ENCODE measurements around the gene OXLD1. TPM values are rescaled to one million over a fixed set of nuclear protein-coding genes. Genes with fewer than 3 reads are reported as not detected.

Gene OXLD1
- polyA plus RNA-seq, 1 of the 3 experiments (the other 2 are of a cell fraction), result 103 TPM

GRCh38 chr17:81647640-81648012 is 18.8 kb downstream of the OXLD1 start:
- CTCF ChIA-PET, result interaction anchor here (1.2 to 2.3 kb wide), 4 partner anchors 11 to 47 kb away, joined by 3 to 7 read pairs (median 4); partner anchors contain the start of genes NPLOC4 and TSPAN10
- Histone ChIP-seq H3F3A (replicated peaks; ENCODE audit: insufficient read depth) (peaks cover 3% of the 10 kb centered on the region), H2AFZ (ENCODE audit: low read depth) (no peak overlapping the region), H3K27me3 (ENCODE audit: insufficient read depth) (no peaks in the 10 kb centered on the region; the same call in 1 of the 2 replicates), H3K4me3 (ENCODE audit: low read depth in 2 of 2, low read length in 1 of 2) (no peak overlapping the region), H3K27ac (ENCODE audit: low read depth in 2 of 2, low read length in 1 of 2) (no peak overlapping the region), H3K4me2 (no peak overlapping the region), H3K9me3 (peaks cover 3% of the 10 kb centered on the region; the same call in 1 of the 2 replicates), H3K79me2 (ENCODE audit: insufficient read depth) (no peaks in the 10 kb centered on the region), H3K4me1 (ENCODE audit: control insufficient read depth in 1 of 2, insufficient read depth in 2 of 2, low read depth in 1 of 2, low read length in 1 of 2) (peaks cover 6 to 7% of the 10 kb centered on the region in 2 experiments; a peak in 3 of 4 replicates), H4K20me1 (ENCODE audit: insufficient read depth) (no peaks in the 10 kb centered on the region), H3K9me2 (no peaks in the 10 kb centered on the region), H3K36me3 (replicated peaks in 1 of 2; ENCODE audit: control insufficient read depth in 1 of 2, insufficient read depth in 2 of 2, low read length in 1 of 2) (no peaks in the 10 kb centered on the region), H3K9ac (no peak overlapping the region)
- DNase-seq, result no peak
- 59% methylated on average over 21 of the region's 21 CpGs for WGBS (ENCODE audit: low lambda C conversion rate)
- POLR2A ChIA-PET, result interaction anchor here (0.6 kb wide), 1 partner anchor 407 kb away, joined by 4 read pairs; no protein-coding TSS in a partner anchor
- no peak for TF ChIP-seq CTCF (IDR thresholded peaks at IDR 0.05)
- no peak for TF ChIP-seq TCF12 (IDR thresholded peaks at IDR 0.05)
- TF ChIP-seq GABPA (IDR thresholded peaks at IDR 0.05; ENCODE audit: low read depth), result no peak
- no peak for TF ChIP-seq ZBTB33 (IDR thresholded peaks at IDR 0.05; ENCODE audit: borderline replicate concordance, low read depth)
- TF ChIP-seq POLR2AphosphoS5 (IDR thresholded peaks at IDR 0.05; ENCODE audit: low read depth, low read length), result no peak
- TF ChIP-seq SMC3 (IDR thresholded peaks at IDR 0.05; ENCODE audit: low read depth, low read length), result no peak
- no peak for TF ChIP-seq RAD21 (IDR thresholded peaks at IDR 0.05; ENCODE audit: low read length)
- no peak for TF ChIP-seq NFIC (IDR thresholded peaks at IDR 0.05; ENCODE audit: borderline replicate concordance)
- no peak for TF ChIP-seq SIN3A (IDR thresholded peaks at IDR 0.05; ENCODE audit: borderline replicate concordance, low read depth, low read length)
- TF ChIP-seq FOXJ3 (CRISPR knock-in tag; IDR thresholded peaks at IDR 0.05), result no peak
- TF ChIP-seq RXRA (IDR thresholded peaks at IDR 0.05; ENCODE audit: borderline replicate concordance, low read depth), result no peak
- TF ChIP-seq GATA2 (CRISPR knock-in tag; IDR thresholded peaks at IDR 0.05), result no peak
- TF ChIP-seq, protein P1, sequence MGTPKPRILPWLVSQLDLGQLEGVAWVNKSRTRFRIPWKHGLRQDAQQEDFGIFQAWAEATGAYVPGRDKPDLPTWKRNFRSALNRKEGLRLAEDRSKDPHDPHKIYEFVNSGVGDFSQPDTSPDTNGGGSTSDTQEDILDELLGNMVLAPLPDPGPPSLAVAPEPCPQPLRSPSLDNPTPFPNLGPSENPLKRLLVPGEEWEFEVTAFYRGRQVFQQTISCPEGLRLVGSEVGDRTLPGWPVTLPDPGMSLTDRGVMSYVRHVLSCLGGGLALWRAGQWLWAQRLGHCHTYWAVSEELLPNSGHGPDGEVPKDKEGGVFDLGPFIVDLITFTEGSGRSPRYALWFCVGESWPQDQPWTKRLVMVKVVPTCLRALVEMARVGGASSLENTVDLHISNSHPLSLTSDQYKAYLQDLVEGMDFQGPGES (IDR thresholded peaks at IDR 0.05; ENCODE audit: low read depth, low read length), result no peak
- no peak for TF ChIP-seq EZH2phosphoT487 (IDR thresholded peaks at IDR 0.05; ENCODE audit: borderline replicate concordance, low read depth)
